Fibroblast of mammary gland (primary cell): ENCODE data around the gene NDUFV2.
A peak's percentile ranks its signal among the peaks of the same experiment; 100 is the strongest.

Source experiments
- DNase-seq: peaks from one replicate; pipeline ENCODE4 v3.0.0-alpha.2; 2010; ENCODE audit warnings: low read depth
- H3K4me3 ChIP-seq: 2 replicates; pipeline ENCODE4 v1.5.1; 2011; ENCODE audit warnings: low read depth, mild to moderate bottlenecking, low read length, moderate library complexity; ENCODE audit not compliant: control insufficient read depth
- TF ChIP-seq, protein P1 (sequence below): conservative IDR thresholded peaks from 2 replicates; pipeline ENCODE4 v1.5.1; 2011; ENCODE audit warnings: low read depth, low read length, inconsistent platforms; ENCODE audit not compliant: control insufficient read depth, insufficient read depth

Gene NDUFV2

DNA sequence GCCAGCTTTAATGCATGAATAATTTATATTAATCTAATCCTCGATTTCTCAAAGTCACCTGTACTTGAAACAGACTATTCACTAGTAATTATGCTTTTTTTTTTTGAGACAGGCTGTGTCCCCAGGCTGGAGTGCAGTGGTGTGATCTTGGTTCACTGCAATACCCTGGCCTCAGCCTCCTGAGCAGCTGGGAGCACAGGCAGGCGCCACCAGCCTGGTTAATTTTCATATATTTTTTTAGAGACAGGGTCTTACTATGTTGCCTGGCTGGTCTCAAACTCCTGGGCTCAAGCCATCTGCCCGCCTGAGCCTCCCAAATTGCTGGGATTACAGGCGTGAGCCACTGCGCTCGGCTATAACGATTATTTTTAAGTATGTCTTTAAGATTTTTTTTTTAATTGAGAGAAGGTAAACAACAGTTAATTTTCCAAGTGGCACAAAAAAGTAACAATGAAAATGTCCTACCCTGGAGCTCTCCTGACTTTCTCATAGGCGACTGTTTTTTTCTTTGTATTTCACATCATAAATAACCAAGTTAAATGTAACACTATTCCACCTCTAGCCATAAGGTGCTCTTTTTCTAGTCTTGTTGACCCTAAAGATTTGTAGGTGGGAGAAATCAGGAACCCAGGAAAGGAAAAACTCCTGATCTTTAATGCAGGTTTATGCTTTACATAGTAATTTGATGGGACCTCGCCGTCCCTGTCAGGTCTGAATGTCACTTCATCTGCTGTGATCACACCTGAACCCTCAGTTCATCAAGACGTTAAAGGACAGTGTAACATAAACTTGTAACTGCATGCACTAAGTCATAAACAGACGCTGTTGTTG is 32.8 kb downstream of the NDUFV2 start:
- peak overlapping the region; percentile 76 for H3K4me3 ChIP-seq
- DNase-seq = no peak
- TF ChIP-seq, protein P1, sequence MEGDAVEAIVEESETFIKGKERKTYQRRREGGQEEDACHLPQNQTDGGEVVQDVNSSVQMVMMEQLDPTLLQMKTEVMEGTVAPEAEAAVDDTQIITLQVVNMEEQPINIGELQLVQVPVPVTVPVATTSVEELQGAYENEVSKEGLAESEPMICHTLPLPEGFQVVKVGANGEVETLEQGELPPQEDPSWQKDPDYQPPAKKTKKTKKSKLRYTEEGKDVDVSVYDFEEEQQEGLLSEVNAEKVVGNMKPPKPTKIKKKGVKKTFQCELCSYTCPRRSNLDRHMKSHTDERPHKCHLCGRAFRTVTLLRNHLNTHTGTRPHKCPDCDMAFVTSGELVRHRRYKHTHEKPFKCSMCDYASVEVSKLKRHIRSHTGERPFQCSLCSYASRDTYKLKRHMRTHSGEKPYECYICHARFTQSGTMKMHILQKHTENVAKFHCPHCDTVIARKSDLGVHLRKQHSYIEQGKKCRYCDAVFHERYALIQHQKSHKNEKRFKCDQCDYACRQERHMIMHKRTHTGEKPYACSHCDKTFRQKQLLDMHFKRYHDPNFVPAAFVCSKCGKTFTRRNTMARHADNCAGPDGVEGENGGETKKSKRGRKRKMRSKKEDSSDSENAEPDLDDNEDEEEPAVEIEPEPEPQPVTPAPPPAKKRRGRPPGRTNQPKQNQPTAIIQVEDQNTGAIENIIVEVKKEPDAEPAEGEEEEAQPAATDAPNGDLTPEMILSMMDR = no peak

DNA sequence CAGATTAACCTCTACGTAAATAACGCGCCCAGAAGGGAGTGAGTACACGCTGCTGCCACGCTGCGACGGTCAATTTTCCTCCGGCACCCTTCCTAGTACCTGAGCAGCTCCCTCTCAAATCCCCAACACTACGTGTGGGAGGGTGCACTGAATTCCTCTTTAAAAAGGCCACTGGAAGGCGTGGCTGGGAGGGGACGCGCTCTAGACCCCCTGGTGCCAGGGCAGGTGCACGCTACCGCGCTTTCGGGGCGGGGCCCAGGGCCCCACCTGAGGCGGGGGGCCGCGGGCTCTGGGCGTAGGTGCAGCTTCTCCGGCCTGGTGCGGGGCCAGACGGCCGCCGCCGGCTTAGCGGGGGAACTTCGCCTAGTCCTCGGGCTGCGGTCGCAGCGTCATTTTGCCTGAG is 33.4 kb downstream of the NDUFV2 start:
- peak overlapping the region; percentile 76 for H3K4me3 ChIP-seq
- TF ChIP-seq, protein P1 = no peak
- peak; percentile 37 for DNase-seq

DNA sequence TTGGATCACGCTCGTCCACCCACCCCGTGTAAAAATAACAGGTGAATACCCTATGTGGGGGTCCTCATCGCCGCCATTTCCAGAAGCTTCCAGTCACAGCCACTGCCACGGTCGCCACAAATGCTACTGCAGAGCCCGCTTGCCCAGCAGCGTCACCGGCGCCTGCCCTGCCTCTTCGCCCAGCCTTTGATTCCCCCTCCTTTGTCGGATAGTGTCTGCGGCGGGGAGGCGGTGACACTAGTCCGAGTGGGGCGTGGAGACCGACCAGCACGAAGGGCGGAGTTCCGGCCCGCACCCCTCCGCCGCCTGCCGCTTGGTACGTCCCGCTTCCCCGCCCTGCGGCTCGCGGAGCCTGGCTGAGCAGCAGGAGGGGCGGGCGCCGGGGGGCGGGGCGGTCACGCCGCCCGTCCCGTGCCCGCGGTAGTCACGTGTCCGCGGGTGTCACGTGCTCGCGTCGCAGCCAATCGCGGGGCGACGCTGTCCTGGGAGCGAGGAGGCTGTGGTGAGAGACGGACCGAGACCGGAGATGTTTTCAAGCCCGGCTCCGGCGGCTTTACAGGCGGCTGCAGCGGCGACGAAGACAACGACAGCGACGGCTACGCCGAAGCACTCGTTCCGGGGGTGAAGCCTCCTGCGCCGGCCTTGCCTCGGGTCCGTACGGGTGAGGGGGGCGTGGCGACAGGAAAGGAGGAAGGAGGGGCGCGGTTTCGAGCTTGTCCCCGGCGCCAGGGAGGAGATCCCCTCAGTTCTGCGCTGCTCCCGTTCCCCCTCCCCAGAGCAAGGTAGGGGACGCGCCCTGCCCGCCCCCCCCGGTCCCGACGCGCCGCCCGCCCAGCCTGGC is 34.0 kb downstream of the NDUFV2 start, which contains the start of gene ANKRD12:
Gene ANKRD12, plus strand, starts transcription at position 467 of the 841 bp plus-strand sequence. CDS start 45,652 bp downstream, outside the sequence.
- TF ChIP-seq, protein P1 = no peak
- DNase-seq = peak; percentile 94
- H3K4me3 ChIP-seq = peak within 1 kb of the TSS; percentile 86

DNA sequence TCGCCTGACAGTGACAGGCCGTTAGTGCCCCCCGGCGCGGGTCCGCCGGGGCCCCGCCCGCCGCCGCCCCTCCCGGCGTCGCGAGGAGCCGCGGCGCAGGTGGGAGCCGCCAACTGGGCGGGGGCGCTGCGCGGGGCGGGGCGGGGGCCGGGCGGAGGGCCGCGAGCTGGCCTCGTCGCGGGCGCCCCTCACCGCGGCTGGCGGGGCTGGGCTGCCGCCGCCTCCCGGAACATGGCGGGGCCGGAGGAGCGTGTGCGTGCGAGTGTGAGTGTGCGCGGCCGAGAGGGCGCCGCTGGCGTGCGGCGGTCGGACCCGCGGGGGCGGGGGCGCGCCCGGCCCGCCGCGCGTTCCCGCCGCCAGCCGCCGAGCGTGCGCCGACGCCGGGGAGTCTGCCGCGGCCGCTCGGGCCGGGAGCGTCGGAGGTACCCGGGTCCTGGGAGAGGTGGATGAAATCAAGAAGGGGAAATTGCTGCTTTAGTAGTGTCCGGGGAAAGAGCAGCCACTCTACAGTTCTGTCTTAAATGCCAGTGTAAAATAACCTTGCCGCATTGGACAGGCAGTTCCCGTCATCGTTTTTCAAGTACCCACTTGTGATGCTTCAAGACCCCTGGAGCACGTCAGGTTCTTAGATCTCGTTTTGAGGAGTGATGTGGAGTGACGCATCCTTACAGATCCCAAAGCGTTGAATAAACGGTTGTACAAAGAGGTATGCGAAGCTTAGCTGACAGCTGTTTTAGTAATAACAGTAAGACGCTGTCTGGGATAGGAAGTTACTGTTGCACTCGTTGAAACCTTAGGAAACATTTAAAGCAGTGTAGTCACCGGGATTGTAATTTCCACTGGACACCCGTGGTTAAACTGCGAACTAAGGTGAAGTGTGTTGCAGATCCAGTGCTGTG is 34.9 kb downstream of the NDUFV2 start:
- DNase-seq = peak; percentile 91

DNA sequence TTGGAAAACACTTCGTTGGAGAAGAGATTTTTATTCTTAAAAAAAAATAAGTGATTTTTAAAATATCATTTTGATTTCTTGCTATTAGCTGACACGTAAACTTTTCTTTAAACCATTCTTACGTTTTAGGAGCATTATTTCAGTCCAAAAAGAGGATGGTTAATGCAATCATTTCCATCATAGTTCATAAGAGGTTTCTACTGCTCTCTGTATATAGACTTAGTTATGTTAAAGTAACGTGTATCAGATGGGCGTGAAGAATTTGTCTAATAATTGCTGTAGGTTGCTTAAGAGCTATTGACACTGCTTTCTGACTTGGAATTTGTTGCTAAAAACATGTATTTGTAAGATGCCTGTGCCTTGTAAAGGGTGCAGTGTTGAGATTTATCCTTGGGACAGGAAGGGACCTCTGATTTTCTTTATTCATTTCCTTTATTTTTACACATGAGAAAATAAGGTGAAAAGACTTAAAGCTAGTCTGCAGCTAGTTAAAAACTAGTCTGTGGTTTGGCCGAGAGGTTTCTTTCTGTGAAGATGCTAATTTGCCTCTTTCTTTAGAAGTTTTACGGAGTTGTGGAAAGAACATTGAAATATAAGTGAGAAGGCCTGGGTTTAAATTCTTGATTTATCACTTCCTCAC is 37.0 kb downstream of the NDUFV2 start:
- TF ChIP-seq, protein P1 = no peak
- H3K4me3 ChIP-seq = peak overlapping the region; percentile 86
- DNase-seq = no peak

More for the DNA sequence above, 34.9 kb downstream of the NDUFV2 start:
- TF ChIP-seq, protein P1 = no peak
- H3K4me3 ChIP-seq = peak overlapping the region; percentile 86
